ENCODE measurements around the gene CPM. TPM values are rescaled to one million over a fixed set of nuclear protein-coding genes. Genes with fewer than 3 reads are reported as not detected.

The CPM gene
- total RNA-seq, 4 donors from 2014 or later = 25.7 to 60.4 (median 43.2) TPM

- Histone ChIP-seq H3K27ac (no peak overlapping the region), H3K4me3 (replicated peaks in 1 of 3) (no peak overlapping the region), H3K9me3 (no peaks in the 10 kb centered on the region), H3K36me3 (no peaks in the 10 kb centered on the region), H3K4me1 (peaks cover 0 to 6% of the 10 kb centered on the region in 2 donors), H3K27me3 (no peaks in the 10 kb centered on the region)
- DNase-seq = no peak
- intact Hi-C loops (cut with DNase I) = no loop called here
- 50 to 75% methylated on average over 1 of the region's 1 CpG for WGBS, 2 donors
- TF ChIP-seq CTCF (IDR thresholded peaks at IDR 0.05) = no peak
Observed at GRCh38 chr12:68977909-68978610, 45.1 kb upstream of the CPM start.

- H3K27me3 ChIP-seq = no peaks in the 10 kb centered on the region
- intact Hi-C loops (cut with DNase I) = no loop called here
- 78 to 80% methylated on average over 3 of the region's 3 CpGs for WGBS, 2 donors
- no peaks in the 10 kb centered on the region for H3K9me3 ChIP-seq
- no peak for DNase-seq
- no peak for TF ChIP-seq POLR2A (IDR thresholded peaks at IDR 0.05)
- TF ChIP-seq CTCF (IDR thresholded peaks at IDR 0.05) = no peak
- H3K27ac ChIP-seq = no peak overlapping the region
- H3K4me1 ChIP-seq = peaks cover 0 to 6% of the 10 kb centered on the region in 2 donors
- H3K4me3 ChIP-seq (replicated peaks in 1 of 3) = no peak overlapping the region
- no peaks in the 10 kb centered on the region for H3K36me3 ChIP-seq
Observed at GRCh38 chr12:68977335-68977734, 44.4 kb upstream of the CPM start.

- Histone ChIP-seq H3K9me3 (no peaks in the 10 kb centered on the region), H3K27ac (no peak overlapping the region), H3K27me3 (no peaks in the 10 kb centered on the region), H3K4me3 (replicated peaks in 1 of 3) (no peak overlapping the region), H3K36me3 (no peaks in the 10 kb centered on the region), H3K4me1 (peaks cover 0 to 6% of the 10 kb centered on the region in 2 donors)
- TF ChIP-seq POLR2A (IDR thresholded peaks at IDR 0.05) = no peak
- TF ChIP-seq CTCF (IDR thresholded peaks at IDR 0.05) = no peak
- 100% methylated on average over 2 of the region's 2 CpGs for WGBS, 2 donors
- intact Hi-C loops (cut with DNase I) = no loop called here
- DNase-seq = no peak
Observed at GRCh38 chr12:68976395-68976841, 43.4 kb upstream of the CPM start.

GRCh38 chr12:68975811-68976210, 42.8 kb upstream of the CPM start:
- no peak for TF ChIP-seq CTCF (IDR thresholded peaks at IDR 0.05)
- no peak for TF ChIP-seq POLR2A (IDR thresholded peaks at IDR 0.05)
- Histone ChIP-seq H3K4me1 (peaks cover 0 to 6% of the 10 kb centered on the region in 2 donors), H3K36me3 (no peaks in the 10 kb centered on the region), H3K9me3 (no peaks in the 10 kb centered on the region), H3K27ac (no peak overlapping the region), H3K27me3 (no peaks in the 10 kb centered on the region), H3K4me3 (replicated peaks in 1 of 3) (no peak overlapping the region)
- WGBS, 2 donors = 69 to 84% methylated on average over 3 of the region's 3 CpGs
- DNase-seq = no peak
- intact Hi-C loops (cut with DNase I) = no loop called here

DNA sequence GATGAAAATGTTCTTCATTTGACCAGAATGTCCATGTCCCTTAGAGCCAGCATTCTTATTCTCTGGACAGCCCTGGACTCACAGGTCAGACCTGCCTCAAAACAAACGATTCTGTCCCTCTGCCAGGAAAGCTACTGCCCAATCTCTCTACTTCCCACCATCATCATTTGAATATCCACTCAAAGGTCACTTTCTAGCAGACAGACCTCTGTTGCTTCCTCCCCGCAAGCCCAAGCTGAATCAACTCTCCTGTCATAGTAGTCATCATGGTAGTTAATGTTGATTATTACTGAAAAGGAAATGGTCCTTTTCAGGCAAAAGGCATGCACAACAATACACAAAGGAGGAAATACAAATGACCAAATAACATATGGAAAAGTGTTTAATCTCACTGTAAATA, 39.6 kb upstream of the CPM start:
- intact Hi-C loops (cut with DNase I) = no loop called here
- WGBS, 2 donors = 50 to 77% methylated on average over 2 of the region's 2 CpGs
- no peak overlapping the region for H3K4me3 ChIP-seq (replicated peaks in 1 of 3)
- H3K4me1 ChIP-seq = no peaks in the 10 kb centered on the region
- DNase-seq = no peak
- no peaks in the 10 kb centered on the region for H3K9me3 ChIP-seq
- H3K27me3 ChIP-seq = no peaks in the 10 kb centered on the region
- no peak overlapping the region for H3K27ac ChIP-seq
- TF ChIP-seq POLR2A (IDR thresholded peaks at IDR 0.05) (no peak), CTCF (IDR thresholded peaks at IDR 0.05) (no peak)
- H3K36me3 ChIP-seq = no peaks in the 10 kb centered on the region
